Measurements from ENCODE around the gene CDK19.

GRCh38 chr6:110786271-110786670 is 29.0 kb downstream of the CDK19 start:
- TF ChIP-seq, protein P1, sequence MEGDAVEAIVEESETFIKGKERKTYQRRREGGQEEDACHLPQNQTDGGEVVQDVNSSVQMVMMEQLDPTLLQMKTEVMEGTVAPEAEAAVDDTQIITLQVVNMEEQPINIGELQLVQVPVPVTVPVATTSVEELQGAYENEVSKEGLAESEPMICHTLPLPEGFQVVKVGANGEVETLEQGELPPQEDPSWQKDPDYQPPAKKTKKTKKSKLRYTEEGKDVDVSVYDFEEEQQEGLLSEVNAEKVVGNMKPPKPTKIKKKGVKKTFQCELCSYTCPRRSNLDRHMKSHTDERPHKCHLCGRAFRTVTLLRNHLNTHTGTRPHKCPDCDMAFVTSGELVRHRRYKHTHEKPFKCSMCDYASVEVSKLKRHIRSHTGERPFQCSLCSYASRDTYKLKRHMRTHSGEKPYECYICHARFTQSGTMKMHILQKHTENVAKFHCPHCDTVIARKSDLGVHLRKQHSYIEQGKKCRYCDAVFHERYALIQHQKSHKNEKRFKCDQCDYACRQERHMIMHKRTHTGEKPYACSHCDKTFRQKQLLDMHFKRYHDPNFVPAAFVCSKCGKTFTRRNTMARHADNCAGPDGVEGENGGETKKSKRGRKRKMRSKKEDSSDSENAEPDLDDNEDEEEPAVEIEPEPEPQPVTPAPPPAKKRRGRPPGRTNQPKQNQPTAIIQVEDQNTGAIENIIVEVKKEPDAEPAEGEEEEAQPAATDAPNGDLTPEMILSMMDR (conservative IDR thresholded peaks at IDR 0.05), result no peak
- no peak for TF ChIP-seq ZFX (IDR thresholded peaks at IDR 0.05)

Measured in C4-2B (cell line).